Stimulated activated effector memory CD8-positive, alpha-beta T cell treated with anti-CD3 and anti-CD28 coated beads, Interleukin-12 subunit alpha, Interleukin-12 subunit beta, amount 100 ng/mL, for 72 hours (primary cell): ENCODE measurements around the gene CCDC106.

ENCODE experiments used
- ATAC-seq: fragments of 150-1000 bp; cut with Tn5 transposase; 2 replicates; pipeline ENCODE4 v1.10.0; 2021
- DNase-seq, 2 donors: peaks; one replicate each; pipeline ENCODE4 v3.0.0; 2021 to 2022; ENCODE audit warnings: low spot score in 2 of 2
- H3K27ac Mint-ChIP-seq: one replicate; pipeline ENCODE4 v1.8.0; 2022; ENCODE audit warnings: mild to moderate bottlenecking, mixed read lengths
- H3K36me3 Mint-ChIP-seq: one replicate; pipeline ENCODE4 v1.8.0; 2022; ENCODE audit warnings: mild to moderate bottlenecking, mixed read lengths
- H3K4me1 Mint-ChIP-seq: one replicate; pipeline ENCODE4 v1.8.0; 2022; ENCODE audit warnings: mixed read lengths
- H3K4me3 Mint-ChIP-seq: one replicate; pipeline ENCODE4 v1.8.0; 2022; ENCODE audit warnings: mild to moderate bottlenecking, mixed read lengths
- H3K9me3 Mint-ChIP-seq: one replicate; pipeline ENCODE4 v1.8.0; 2022; ENCODE audit warnings: mixed read lengths

CCDC106 gene

GRCh38 chr19:55660404-55660803 is 12.4 kb downstream of the CCDC106 start:
- Mint-ChIP-seq H3K36me3 (peaks cover 96% of the 10 kb centered on the region), H3K4me1 (peaks cover 67% of the 10 kb centered on the region), H3K9me3 (no peaks in the 10 kb centered on the region), H3K4me3 (peak overlapping the region; percentile 90), H3K27ac (peak overlapping the region; percentile 80)
- DNase-seq: no peak
- no peak for ATAC-seq

- ATAC-seq (no peak), DNase-seq (no peak)
- H3K9me3 Mint-ChIP-seq: no peaks in the 10 kb centered on the region
- peaks cover 96% of the 10 kb centered on the region for H3K36me3 Mint-ChIP-seq
- peak overlapping the region; percentile 80 for H3K27ac Mint-ChIP-seq
- peaks cover 65% of the 10 kb centered on the region for H3K4me1 Mint-ChIP-seq
- no peak overlapping the region for H3K4me3 Mint-ChIP-seq
These were observed 13.0 kb downstream of the CCDC106 start for GRCh38 chr19:55660991-55661390.

GRCh38 chr19:55661826-55662225 is 13.8 kb downstream of the CCDC106 start:
- H3K36me3 Mint-ChIP-seq: peaks cover 96% of the 10 kb centered on the region
- H3K4me3 Mint-ChIP-seq: no peak overlapping the region
- H3K9me3 Mint-ChIP-seq: no peaks in the 10 kb centered on the region
- ATAC-seq: no peak
- DNase-seq: no peak
- H3K4me1 Mint-ChIP-seq: peaks cover 60% of the 10 kb centered on the region
- H3K27ac Mint-ChIP-seq: peak overlapping the region; percentile 9

GRCh38 chr19:55663846-55664536 is 16.0 kb downstream of the CCDC106 start:
- no peaks in the 10 kb centered on the region for H3K9me3 Mint-ChIP-seq
- peaks cover 100% of the 10 kb centered on the region for H3K36me3 Mint-ChIP-seq
- H3K4me1 Mint-ChIP-seq: peaks cover 53% of the 10 kb centered on the region
- peak overlapping the region; percentile 78 for H3K27ac Mint-ChIP-seq
- H3K4me3 Mint-ChIP-seq: no peak overlapping the region
- ATAC-seq: no peak
- DNase-seq: no peak

GRCh38 chr19:55666343-55667005 is 18.5 kb downstream of the CCDC106 start:
- DNase-seq (no peak), ATAC-seq (no peak)
- H3K36me3 Mint-ChIP-seq: peaks cover 100% of the 10 kb centered on the region
- no peaks in the 10 kb centered on the region for H3K9me3 Mint-ChIP-seq
- peaks cover 57% of the 10 kb centered on the region for H3K4me1 Mint-ChIP-seq
- H3K27ac Mint-ChIP-seq: peak overlapping the region; percentile 54
- H3K4me3 Mint-ChIP-seq: no peak overlapping the region

- Mint-ChIP-seq H3K36me3 (peaks cover 100% of the 10 kb centered on the region), H3K4me3 (no peak overlapping the region), H3K4me1 (peaks cover 55% of the 10 kb centered on the region), H3K27ac (no peak overlapping the region), H3K9me3 (no peaks in the 10 kb centered on the region)
- ATAC-seq (no peak), DNase-seq (no peak)
These were observed 19.0 kb downstream of the CCDC106 start for GRCh38 chr19:55667006-55667381.

GRCh38 chr19:55667511-55667910 is 19.5 kb downstream of the CCDC106 start:
- H3K27ac Mint-ChIP-seq: no peak overlapping the region
- peaks cover 100% of the 10 kb centered on the region for H3K36me3 Mint-ChIP-seq

GRCh38 chr19:55667958-55668357 is 19.9 kb downstream of the CCDC106 start:
- Mint-ChIP-seq H3K27ac (no peak overlapping the region), H3K9me3 (no peaks in the 10 kb centered on the region), H3K4me3 (no peak overlapping the region), H3K4me1 (peaks cover 47% of the 10 kb centered on the region), H3K36me3 (peaks cover 100% of the 10 kb centered on the region)
- ATAC-seq: no peak
- no peak for DNase-seq

More at GRCh38 chr19:55667511-55667910, 19.5 kb downstream of the CCDC106 start:
- no peak for ATAC-seq
- no peaks in the 10 kb centered on the region for H3K9me3 Mint-ChIP-seq
- peaks cover 52% of the 10 kb centered on the region for H3K4me1 Mint-ChIP-seq
- no peak for DNase-seq
- no peak overlapping the region for H3K4me3 Mint-ChIP-seq

GRCh38 chr19:55668603-55669348 is 20.8 kb downstream of the CCDC106 start:
- no peaks in the 10 kb centered on the region for H3K9me3 Mint-ChIP-seq
- no peak for DNase-seq
- peak overlapping the region; percentile 58 for H3K27ac Mint-ChIP-seq
- H3K36me3 Mint-ChIP-seq: peaks cover 100% of the 10 kb centered on the region
- peaks cover 45% of the 10 kb centered on the region for H3K4me1 Mint-ChIP-seq
- ATAC-seq: no peak
- H3K4me3 Mint-ChIP-seq: no peak overlapping the region

GRCh38 chr19:55669418-55670279 is 21.6 kb downstream of the CCDC106 start:
- peak overlapping the region; percentile 58 for H3K27ac Mint-ChIP-seq
- DNase-seq: no peak
- no peaks in the 10 kb centered on the region for H3K9me3 Mint-ChIP-seq
- H3K4me1 Mint-ChIP-seq: peaks cover 52% of the 10 kb centered on the region
- ATAC-seq: no peak
- peaks cover 100% of the 10 kb centered on the region for H3K36me3 Mint-ChIP-seq
- H3K4me3 Mint-ChIP-seq: no peak overlapping the region

GRCh38 chr19:55670280-55671053 is 22.5 kb downstream of the CCDC106 start:
- ATAC-seq (no peak), DNase-seq (no peak)
- Mint-ChIP-seq H3K4me3 (no peak overlapping the region), H3K27ac (no peak overlapping the region), H3K36me3 (peaks cover 100% of the 10 kb centered on the region), H3K4me1 (peaks cover 56% of the 10 kb centered on the region), H3K9me3 (no peaks in the 10 kb centered on the region)

GRCh38 chr19:55671054-55671378 is 23.0 kb downstream of the CCDC106 start:
- Mint-ChIP-seq H3K4me3 (no peak overlapping the region), H3K27ac (no peak overlapping the region), H3K36me3 (peaks cover 100% of the 10 kb centered on the region)

GRCh38 chr19:55672418-55672817 is 24.4 kb downstream of the CCDC106 start:
- Mint-ChIP-seq H3K36me3 (peaks cover 92% of the 10 kb centered on the region), H3K4me3 (no peak overlapping the region), H3K27ac (no peak overlapping the region), H3K4me1 (peaks cover 68% of the 10 kb centered on the region), H3K9me3 (no peaks in the 10 kb centered on the region)
- ATAC-seq: no peak
- DNase-seq: no peak

More at GRCh38 chr19:55671054-55671378, 23.0 kb downstream of the CCDC106 start:
- Mint-ChIP-seq H3K9me3 (no peaks in the 10 kb centered on the region), H3K4me1 (peaks cover 59% of the 10 kb centered on the region)
- DNase-seq: no peak
- no peak for ATAC-seq

- DNase-seq (no peak), ATAC-seq (no peak)
- Mint-ChIP-seq H3K27ac (peak overlapping the region; percentile 8), H3K9me3 (no peaks in the 10 kb centered on the region), H3K36me3 (peaks cover 92% of the 10 kb centered on the region), H3K4me3 (peak overlapping the region; percentile 93), H3K4me1 (peaks cover 72% of the 10 kb centered on the region)
These were observed 25.5 kb downstream of the CCDC106 start for GRCh38 chr19:55673465-55673864.
